Endothelial cell of umbilical vein (primary cell): Measurements from ENCODE around the gene GUCY2D. TPM values are rescaled to one million over a fixed set of nuclear protein-coding genes. Genes with fewer than 3 reads are reported as not detected.

Source experiments
- BruUV-seq: library from RNA; stranded (reverse); fragments of 400-500 nt; replicated peaks from 2 replicates; lab custom pipeline; 2021; lab: Mats Ljungman, UMichigan
- CTCF ChIA-PET: fragments of 300-600, 350-600 bp; sonication (Branson Sonifier 250); formaldehyde crosslinking; loops from one replicate; lab custom pipeline; 2021; ENCODE audit warnings: antibody characterized with exemption, inconsistent platforms; lab: Charles Lee
- POLR2A ChIA-PET: fragments of 300-600, 350-600 bp; sonication (Branson Sonifier 250); formaldehyde crosslinking; loops from one replicate; lab custom pipeline; 2021; ENCODE audit warnings: antibody characterized with exemption, inconsistent platforms; lab: Charles Lee
- DNase-seq: peaks from one replicate; pipeline ENCODE4 v3.0.0-alpha.2; 2011; ENCODE audit warnings: low read depth, low spot score
- FAIRE-seq: peaks from 2 replicates; lab custom pipeline; 2011; peaks lifted over from hg19 to GRCh38; lab: Jason Lieb, UNC
- H2AFZ ChIP-seq: 2 replicates; pipeline ENCODE4 v1.6.0; 2012; ENCODE audit warnings: low read depth, low read length, control low read depth, inconsistent platforms
- H3K27ac ChIP-seq: 2 replicates; pipeline ENCODE4 v1.5.1; 2011; ENCODE audit warnings: low read depth, mild to moderate bottlenecking, control low read depth, low read length, moderate library complexity; ENCODE audit not compliant: insufficient read depth
- H3K27me3 ChIP-seq, 2 experiments: 2 replicates each; pipeline versions ENCODE4 v1.6.0 to v1.6.1; 2011; ENCODE audit warnings: low read length in 2 of 2, mixed read lengths in 1 of 2; ENCODE audit not compliant: control insufficient read depth in 2 of 2, insufficient read depth in 2 of 2
- H3K36me3 ChIP-seq, 2 experiments: 2 replicates in 1 of 2; 3 replicates in 1 of 2; pipeline ENCODE4 v1.5.1; 2011; ENCODE audit warnings: low read length in 2 of 2, mild to moderate bottlenecking in 1 of 2, moderate library complexity in 1 of 2; ENCODE audit not compliant: control insufficient read depth in 2 of 2, insufficient read depth in 2 of 2; ENCODE audit errors: extremely low read depth in 1 of 2
- H3K4me1 ChIP-seq: 3 replicates; pipeline ENCODE4 v1.5.1; 2011; ENCODE audit warnings: mild to moderate bottlenecking, low read length; ENCODE audit not compliant: control insufficient read depth, insufficient read depth; ENCODE audit errors: extremely low read depth
- H3K4me2 ChIP-seq: 2 replicates; pipeline ENCODE4 v1.6.1; 2011; ENCODE audit warnings: low read length, control low read depth, mixed read lengths; ENCODE audit not compliant: insufficient read depth
- H3K4me3 ChIP-seq, 3 experiments: fragments of 200-600 bp in 1 of 3; sonication (generic), shearing (Covaris generic) in 1 of 3; replicated peaks in 1 of 3; 2 replicates each; pipeline ENCODE4 v1.5.1; 2011 to 2016; ENCODE audit warnings: control low read depth in 3 of 3, low read length in 3 of 3, mild to moderate bottlenecking in 2 of 3, inconsistent platforms in 1 of 3, low read depth in 1 of 3, moderate library complexity in 1 of 3; ENCODE audit not compliant: insufficient read depth in 1 of 3
- H3K79me2 ChIP-seq: 2 replicates; pipeline ENCODE4 v1.6.0; 2012; ENCODE audit warnings: low read length, inconsistent platforms; ENCODE audit not compliant: control insufficient read depth, insufficient read depth
- H3K9ac ChIP-seq: replicated peaks from 2 replicates; pipeline ENCODE3; 2011; ENCODE audit warnings: low read length, control low read depth; ENCODE audit not compliant: insufficient read depth; ENCODE audit errors: extremely low read depth
- H3K9me1 ChIP-seq: replicated peaks from 3 replicates; pipeline ENCODE4 v1.6.0; 2011; ENCODE audit warnings: mild to moderate bottlenecking, low read length; ENCODE audit not compliant: control insufficient read depth, insufficient read depth; ENCODE audit errors: extremely low read depth
- H3K9me3 ChIP-seq: replicated peaks from 2 replicates; pipeline ENCODE4 v1.5.1; 2012; ENCODE audit warnings: low read length, inconsistent platforms; ENCODE audit not compliant: control insufficient read depth, insufficient read depth
- H4K20me1 ChIP-seq: replicated peaks from 2 replicates; pipeline ENCODE3; 2011; ENCODE audit warnings: mild to moderate bottlenecking, low read length; ENCODE audit not compliant: control insufficient read depth, insufficient read depth; ENCODE audit errors: extremely low read depth
- EZH2 ChIP-seq: IDR thresholded peaks from 2 replicates; pipeline ENCODE4 v1.6.1; 2012; ENCODE audit warnings: borderline replicate concordance, low read depth, mild to moderate bottlenecking, moderate library complexity, low read length, inconsistent platforms; ENCODE audit not compliant: severe bottlenecking
- FOS ChIP-seq: IDR thresholded peaks from 2 replicates; pipeline ENCODE4 v1.6.1; 2011; ENCODE audit warnings: mild to moderate bottlenecking, low read length, moderate library complexity, borderline replicate concordance; ENCODE audit not compliant: insufficient read depth
- GATA2 ChIP-seq: IDR thresholded peaks from 2 replicates; pipeline ENCODE4 v1.7.0; 2011; ENCODE audit warnings: low read depth, mild to moderate bottlenecking, moderate library complexity, mixed read lengths, low read length; ENCODE audit not compliant: insufficient read length, insufficient read depth
- JUN ChIP-seq: IDR thresholded peaks from 2 replicates; pipeline ENCODE4 v1.6.1; 2011; ENCODE audit warnings: borderline replicate concordance, low read depth; ENCODE audit not compliant: insufficient read length, insufficient read depth
- MYC ChIP-seq: IDR thresholded peaks from one replicate; pipeline ENCODE4 v1.6.1; 2011; ENCODE audit warnings: mild to moderate bottlenecking, low read depth, low read length
- POLR2A ChIP-seq: IDR thresholded peaks from 2 replicates; pipeline ENCODE4 v1.6.1; 2012; ENCODE audit warnings: low read depth, mild to moderate bottlenecking, control low read depth, low read length
- POLR2AphosphoS5 ChIP-seq: IDR thresholded peaks from 2 replicates; pipeline ENCODE4 v1.6.1; 2012; ENCODE audit warnings: low read depth, mild to moderate bottlenecking, control low read depth, low read length, moderate library complexity; ENCODE audit not compliant: insufficient read depth
- dilution Hi-C: fragments of 300-500 bp; cut with MboI; formaldehyde crosslinking; loops from one replicate; pipeline ENCODE4 v1.15.0; 2019; ENCODE audit warnings: low sequenced_read_pairs; ENCODE audit not compliant: extremely low pct_ligation_motif_present
- intact Hi-C: fragments of 100-400 bp; cut with micrococcal nuclease; formaldehyde crosslinking; loops from one replicate; pipeline ENCODE4 v1.10.0; 2022
- polyA plus RNA-seq, 4 experiments: library from polyadenylated mRNA; depleted of rRNA in 3 of 4; stranded (reverse) in 3 of 4; unstranded in 1 of 4; fragments of >200 nt; gene quantifications; 2 replicates each; pipeline versions ENCODE4 v1.2.1 to v1.2.3, GENCODE V29; 2011 to 2012; ENCODE audit warnings: missing spikeins in 1 of 4
- total RNA-seq: library from RNA; stranded (reverse); gene quantifications from 2 replicates; pipeline ENCODE4 v1.2.3, GENCODE V29; 2021
- TF ChIP-seq, protein P1 (sequence below): IDR thresholded peaks from 2 replicates; pipeline ENCODE4 v1.6.1; 2011; ENCODE audit not compliant: insufficient read depth, insufficient read length
- TF ChIP-seq, protein P2 (sequence below), 2 donors: IDR thresholded peaks; 1 replicate in 1 of 2; 2 replicates in 1 of 2; pipeline ENCODE4 v1.5.1; 2011; ENCODE audit warnings: low read length in 2 of 2, mild to moderate bottlenecking in 2 of 2, moderate library complexity in 2 of 2, control low read depth in 1 of 2, inconsistent platforms in 1 of 2, low read depth in 1 of 2; ENCODE audit not compliant: insufficient read depth in 1 of 2; ENCODE audit errors: extremely low read depth in 1 of 2

GUCY2D gene
- total and polyA plus RNA-seq, 2 donors (not counting 3 experiments of a cell fraction or from before 2014, with no cell fraction given): not detected

DNA sequence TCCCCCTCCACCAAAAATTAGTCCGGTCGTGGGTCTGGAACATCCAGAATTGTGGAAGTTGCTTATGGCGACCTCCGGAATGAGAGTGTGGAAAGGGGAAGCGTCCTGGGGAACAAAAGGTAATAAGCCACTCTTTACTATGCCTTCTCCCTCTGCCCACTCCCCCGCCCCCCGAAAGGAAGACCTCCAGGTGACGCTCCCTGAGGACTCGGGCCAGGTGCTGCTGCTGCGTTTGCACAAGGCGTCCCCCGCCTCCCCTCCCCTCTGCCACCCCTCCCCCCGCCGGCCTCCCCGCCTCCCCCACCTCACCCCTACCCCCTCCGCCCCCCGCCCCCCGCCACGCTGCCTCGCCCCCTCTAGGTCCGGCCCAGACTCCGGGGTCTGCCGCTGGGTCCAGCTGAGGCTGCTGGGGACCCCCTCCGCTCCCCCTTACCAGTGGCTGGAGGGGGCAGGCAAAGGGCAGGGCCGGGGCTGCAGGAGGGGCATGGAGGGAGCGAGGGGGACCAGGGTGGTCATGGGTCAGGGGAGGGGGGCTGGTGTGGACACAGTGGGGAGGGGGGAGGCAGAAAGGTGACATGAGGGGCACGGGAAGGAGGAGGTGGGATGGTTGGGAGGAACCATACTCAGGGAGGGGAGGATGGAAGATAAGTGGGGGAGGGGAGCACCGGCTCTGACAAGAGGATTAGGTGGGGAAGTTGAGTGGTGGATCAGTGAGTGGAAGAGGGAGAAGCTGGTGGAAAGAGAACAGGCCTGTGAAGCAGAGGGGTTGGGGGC, 61.5 kb downstream of the GUCY2D start:
- Histone ChIP-seq H4K20me1 (no peaks in the 10 kb centered on the region), H3K4me1 (peaks cover 8% of the 10 kb centered on the region), H3K36me3 (no peaks in the 10 kb centered on the region), H3K79me2 (no peaks in the 10 kb centered on the region), H3K4me3 (no peak overlapping the region), H3K27me3 (peaks cover 48 to 50% of the 10 kb centered on the region in 2 experiments), H2AFZ (no peak overlapping the region), H3K9ac (no peak overlapping the region), H3K4me2 (no peak overlapping the region), H3K9me3 (no peaks in the 10 kb centered on the region), H3K9me1 (no peaks in the 10 kb centered on the region), H3K27ac (no peak overlapping the region)
- ChIA-PET CTCF (interaction anchor here (11.0 kb wide), 1 partner anchor 11 kb away, joined by 158 read pairs; no protein-coding TSS in a partner anchor), POLR2A (no interaction called here)
- TF ChIP-seq GATA2: no peak
- TF ChIP-seq, protein P1, sequence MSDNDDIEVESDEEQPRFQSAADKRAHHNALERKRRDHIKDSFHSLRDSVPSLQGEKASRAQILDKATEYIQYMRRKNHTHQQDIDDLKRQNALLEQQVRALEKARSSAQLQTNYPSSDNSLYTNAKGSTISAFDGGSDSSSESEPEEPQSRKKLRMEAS: no peak
- TF ChIP-seq POLR2AphosphoS5: no peak
- TF ChIP-seq EZH2: no peak
- TF ChIP-seq JUN: no peak
- TF ChIP-seq, protein P2, sequence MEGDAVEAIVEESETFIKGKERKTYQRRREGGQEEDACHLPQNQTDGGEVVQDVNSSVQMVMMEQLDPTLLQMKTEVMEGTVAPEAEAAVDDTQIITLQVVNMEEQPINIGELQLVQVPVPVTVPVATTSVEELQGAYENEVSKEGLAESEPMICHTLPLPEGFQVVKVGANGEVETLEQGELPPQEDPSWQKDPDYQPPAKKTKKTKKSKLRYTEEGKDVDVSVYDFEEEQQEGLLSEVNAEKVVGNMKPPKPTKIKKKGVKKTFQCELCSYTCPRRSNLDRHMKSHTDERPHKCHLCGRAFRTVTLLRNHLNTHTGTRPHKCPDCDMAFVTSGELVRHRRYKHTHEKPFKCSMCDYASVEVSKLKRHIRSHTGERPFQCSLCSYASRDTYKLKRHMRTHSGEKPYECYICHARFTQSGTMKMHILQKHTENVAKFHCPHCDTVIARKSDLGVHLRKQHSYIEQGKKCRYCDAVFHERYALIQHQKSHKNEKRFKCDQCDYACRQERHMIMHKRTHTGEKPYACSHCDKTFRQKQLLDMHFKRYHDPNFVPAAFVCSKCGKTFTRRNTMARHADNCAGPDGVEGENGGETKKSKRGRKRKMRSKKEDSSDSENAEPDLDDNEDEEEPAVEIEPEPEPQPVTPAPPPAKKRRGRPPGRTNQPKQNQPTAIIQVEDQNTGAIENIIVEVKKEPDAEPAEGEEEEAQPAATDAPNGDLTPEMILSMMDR (IDR thresholded peaks at IDR 0.05; ENCODE audit: extremely low read depth in 1 of 2, insufficient read depth in 1 of 2, low read depth in 1 of 2, low read length in 2 of 2): no peak
- no peak for TF ChIP-seq FOS
- TF ChIP-seq POLR2A: no peak
- no peak for TF ChIP-seq MYC
- dilution Hi-C loops: no loop called here
- no peak for DNase-seq
- BruUV-seq: no TSS peak
- intact Hi-C loops: no loop called here
- FAIRE-seq: no peak
